Esophagus squamous epithelium (tissue), 5 donors: ENCODE data around the gene CAP2. TPM values are rescaled to one million over a fixed set of nuclear protein-coding genes. Genes with fewer than 3 reads are reported as not detected.
A peak's percentile ranks its signal among the peaks of the same experiment; 100 is the strongest.
"Not testable (repeated sequence)": the region's sequence is repeated elsewhere in the genome, so short reads cannot be mapped to it uniquely, and the experiment has no call there.

Source experiments
- DNase-seq: peaks from one replicate; lab custom pipeline; 2025; lab: John Stamatoyannopoulos, UW
- H3K27ac ChIP-seq, 4 donors: fragments of 200-600 bp; sonication (generic); one replicate each; pipeline ENCODE4 v1.5.1; 2016 to 2019; ENCODE audit warnings: mild to moderate bottlenecking in 1 of 4
- H3K27me3 ChIP-seq, 4 donors: fragments of 200-600 bp; sonication (generic); 1 replicate in 3 of 4; 2 replicates in 1 of 4; pipeline versions ENCODE4 v1.5.1 to v1.6.0; 2017 to 2021; ENCODE audit warnings: antibody characterized with exemption in 1 of 4
- H3K36me3 ChIP-seq, 3 donors: fragments of 200-600 bp; sonication (generic); one replicate each; pipeline ENCODE4 v1.5.1; 2016 to 2019
- H3K4me1 ChIP-seq, 3 donors: fragments of 200-600 bp; sonication (generic); one replicate each; pipeline ENCODE4 v1.5.1; 2017 to 2019
- H3K4me3 ChIP-seq, 4 donors: fragments of 200-600 bp; sonication (generic); 1 replicate in 3 of 4; 2 replicates in 1 of 4; pipeline ENCODE4 v1.5.1; 2016 to 2019; ENCODE audit warnings: mild to moderate bottlenecking in 2 of 4, moderate library complexity in 1 of 4
- H3K9me3 ChIP-seq, 3 donors: fragments of 200-600 bp; sonication (generic); one replicate each; pipeline ENCODE4 v1.5.1; 2016 to 2019
- CTCF ChIP-seq, 6 experiments: fragments of 450-650 bp in 4 of 6; fragments of 200-600 bp in 2 of 6; sonication (generic) in 2 of 6; IDR thresholded peaks; one replicate each; pipeline ENCODE4 v1.5.1; 2016 to 2019; ENCODE audit warnings: antibody characterized with exemption in 6 of 6, mild to moderate bottlenecking in 4 of 6, moderate library complexity in 4 of 6
- POLR2A ChIP-seq, 4 donors: fragments of 450-650 bp; IDR thresholded peaks; one replicate each; pipeline ENCODE4 v1.6.1; 2017; ENCODE audit warnings: antibody characterized with exemption in 4 of 4, mild to moderate bottlenecking in 4 of 4, moderate library complexity in 3 of 4
- WGBS, 2 donors: methylation state at CpG; one replicate each; pipeline ENCODE4 v1.1.5; 2018; 5-methylcytosine and 5-hydroxymethylcytosine counted together
- intact Hi-C: fragments of 100-400 bp; cut with DNase I; formaldehyde crosslinking; loops from one replicate; pipeline ENCODE4 v1.15.0; 2022
- total RNA-seq, 4 donors: library from RNA; depleted of rRNA; stranded (reverse); fragments of >200 nt; gene quantifications; one replicate each; pipeline ENCODE4 v1.1.0, GENCODE V29; 2016
- donor health status: DM: yes; HTN: yes; CAD: no.

Gene CAP2
- total RNA-seq, 4 donors from 2014 or later, result 2.0 to 5.5 (median 2.7) TPM

DNA sequence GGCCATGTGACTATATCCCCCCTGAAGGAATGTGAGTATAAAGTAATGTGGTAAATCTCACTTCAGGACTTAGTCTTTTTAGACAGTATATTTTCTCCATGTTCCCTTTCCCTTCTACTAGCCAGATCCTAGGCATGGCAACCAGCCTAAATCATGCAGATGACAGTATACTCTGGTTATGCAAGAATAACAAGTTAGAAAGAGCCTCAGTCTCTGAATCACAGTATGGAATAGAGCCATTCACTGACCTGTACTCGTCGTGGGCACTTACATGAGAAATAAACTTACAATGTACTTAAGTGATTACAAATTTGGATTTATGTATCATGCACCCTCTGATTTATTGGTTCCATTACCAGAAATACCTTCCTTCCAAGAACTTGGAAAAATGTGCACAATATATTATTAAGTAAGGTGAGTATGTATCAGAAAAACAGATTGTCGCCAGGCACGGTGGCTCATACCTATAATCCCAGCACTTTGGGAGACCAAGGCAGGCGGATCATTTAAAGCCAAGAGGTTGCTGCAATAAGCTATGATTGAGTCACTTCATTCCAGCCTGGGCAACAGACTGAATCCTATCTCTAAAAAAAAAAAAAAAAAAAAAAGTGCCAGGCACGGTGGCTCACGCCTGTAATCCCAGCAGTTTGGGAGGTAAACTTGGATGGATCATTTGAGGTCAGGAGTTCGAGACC is 181.6 kb downstream of the CAP2 start:
- Histone ChIP-seq H3K36me3 (no peaks in the 10 kb centered on the region), H3K27me3 (peaks cover 0 to 4% (median 0%) of the 10 kb centered on the region in 4 donors), H3K27ac (peak overlapping the region; percentile 7 to 70 (median 32)), H3K9me3 (peaks cover 0 to 13% (median 5%) of the 10 kb centered on the region in 3 donors), H3K4me1 (peaks cover 0 to 10% (median 0%) of the 10 kb centered on the region in 3 donors), H3K4me3 (no peak overlapping the region)
- WGBS, 2 donors, result 40 to 51% methylated on average over 8 of the region's 8 CpGs
- no peak for DNase-seq
- TF ChIP-seq CTCF (IDR thresholded peaks at IDR 0.05) (no peak), POLR2A (IDR thresholded peaks at IDR 0.05) (no peak)
- intact Hi-C loops, result no loop called here

GRCh38 chr6:17577059-17577458 is 183.7 kb downstream of the CAP2 start:
- intact Hi-C loops, result no loop called here
- peaks cover 0 to 19% (median 0%) of the 10 kb centered on the region in 3 donors for H3K4me1 ChIP-seq
- TF ChIP-seq POLR2A (IDR thresholded peaks at IDR 0.05), result no peak
- TF ChIP-seq CTCF (IDR thresholded peaks at IDR 0.05), result no peak
- no peak overlapping the region for H3K27ac ChIP-seq
- 71 to 88% methylated on average over 1 of the region's 1 CpG for WGBS, 2 donors
- H3K27me3 ChIP-seq, result peaks cover 0 to 10% (median 0%) of the 10 kb centered on the region in 4 donors
- H3K9me3 ChIP-seq, result peaks cover 0 to 13% (median 5%) of the 10 kb centered on the region in 3 donors
- no peak for DNase-seq
- no peak overlapping the region for H3K4me3 ChIP-seq
- no peaks in the 10 kb centered on the region for H3K36me3 ChIP-seq

DNA sequence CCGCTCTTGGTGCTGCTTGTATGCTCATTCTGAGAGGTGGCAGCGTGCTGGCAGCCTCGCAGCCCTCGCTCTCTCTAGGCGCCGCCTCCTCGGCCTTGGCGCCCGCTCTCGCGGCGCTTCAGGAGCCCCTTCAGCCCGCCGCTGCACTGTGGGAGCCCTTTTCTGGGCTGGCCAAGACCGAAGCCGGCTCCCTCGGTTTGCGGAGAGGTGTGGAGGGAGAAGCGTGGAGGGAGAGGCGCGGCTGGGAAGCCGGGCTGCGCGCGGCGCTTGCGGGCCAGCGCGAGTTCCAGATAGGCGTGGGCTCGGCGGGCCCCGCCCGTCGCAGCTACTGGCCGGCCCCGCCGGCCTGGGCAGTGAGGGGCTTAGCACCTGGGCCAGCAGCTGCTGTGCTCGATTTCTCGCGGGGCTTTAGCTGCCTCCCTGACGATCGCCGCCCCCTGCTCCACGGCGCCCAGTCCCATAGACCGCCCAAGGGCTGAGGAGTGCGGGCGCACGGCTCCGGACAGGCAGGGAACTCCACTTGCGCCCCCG is 187.2 kb downstream of the CAP2 start:
- TF ChIP-seq CTCF (IDR thresholded peaks at IDR 0.05) (no peak), POLR2A (IDR thresholded peaks at IDR 0.05) (no peak)

DNA sequence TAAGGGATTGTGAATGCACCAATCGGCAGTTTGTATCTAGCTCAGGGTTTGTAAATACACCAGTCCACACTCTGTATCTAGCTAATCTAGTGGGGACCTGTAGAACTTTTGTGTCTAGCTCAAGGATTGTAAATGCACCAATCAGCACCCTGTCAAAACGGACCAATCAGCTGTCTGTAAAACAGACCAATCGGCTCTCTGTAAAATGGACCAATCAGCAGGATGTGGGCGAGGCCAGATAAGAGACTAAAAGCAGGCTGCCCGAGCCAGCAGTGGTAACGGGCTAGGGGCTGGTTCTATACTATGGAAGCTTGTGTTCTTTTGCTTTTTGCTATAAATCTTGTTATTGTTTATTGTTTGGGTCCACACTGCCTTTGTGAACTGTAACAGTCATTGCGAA is 187.9 kb downstream of the CAP2 start:
- H3K4me3 ChIP-seq, DNase-seq, H3K36me3 ChIP-seq, H3K27me3 ChIP-seq: not testable (repeated sequence)
- WGBS, 2 donors, result 91 to 96% methylated on average over 7 of the region's 7 CpGs
- Histone ChIP-seq H3K9me3 (peaks cover 0 to 13% (median 5%) of the 10 kb centered on the region in 3 donors), H3K27ac (peak overlapping the region in 2 of 4 donors; percentile 78 to 79), H3K4me1 (peaks cover 0 to 27% (median 0%) of the 10 kb centered on the region in 3 donors)
- intact Hi-C loops, result loop anchor here (5.0 to 10.0 kb wide), 3 partner anchors 224 to 419 kb away; partner anchors contain the start of gene RBM24

More for the DNA sequence above, 187.2 kb downstream of the CAP2 start:
- DNase-seq, result no peak
- peaks cover 0 to 6% (median 0%) of the 10 kb centered on the region in 4 donors for H3K27me3 ChIP-seq
- 5 to 6% methylated on average over 12 to 14 of the region's 53 CpGs for WGBS, 2 donors
- peak overlapping the region; percentile 40 to 74 (median 54) for H3K4me3 ChIP-seq
- intact Hi-C loops, result loop anchor here (5.0 to 10.0 kb wide), 3 partner anchors 224 to 418 kb away; partner anchors contain the start of gene RBM24
- peak overlapping the region; percentile 44 to 79 (median 74) for H3K27ac ChIP-seq
- H3K36me3 ChIP-seq, result no peaks in the 10 kb centered on the region
- peaks cover 0 to 13% (median 5%) of the 10 kb centered on the region in 3 donors for H3K9me3 ChIP-seq
- H3K4me1 ChIP-seq, result peaks cover 0 to 27% (median 0%) of the 10 kb centered on the region in 3 donors

GRCh38 chr6:17583811-17584210 is 190.4 kb downstream of the CAP2 start:
- intact Hi-C loops, result loop anchor here (5.0 to 10.0 kb wide), 3 partner anchors 221 to 422 kb away; partner anchors contain the start of gene RBM24
- no peak for TF ChIP-seq CTCF (IDR thresholded peaks at IDR 0.05)
- TF ChIP-seq POLR2A (IDR thresholded peaks at IDR 0.05), result no peak
- Histone ChIP-seq H3K4me1 (peaks cover 0 to 27% (median 0%) of the 10 kb centered on the region in 3 donors), H3K27me3 (peaks cover 0 to 6% (median 0%) of the 10 kb centered on the region in 4 donors), H3K36me3 (no peaks in the 10 kb centered on the region), H3K4me3 (peak overlapping the region in 1 of 4 donors; percentile 15), H3K9me3 (no peaks in the 10 kb centered on the region), H3K27ac (peak overlapping the region in 3 of 4 donors; percentile 49 to 75 (median 69))
- DNase-seq, result no peak
- WGBS, 2 donors, result 17 to 19% methylated on average over 5 of the region's 5 CpGs
